ENCODE results near the gene SUSD2.

DNA sequence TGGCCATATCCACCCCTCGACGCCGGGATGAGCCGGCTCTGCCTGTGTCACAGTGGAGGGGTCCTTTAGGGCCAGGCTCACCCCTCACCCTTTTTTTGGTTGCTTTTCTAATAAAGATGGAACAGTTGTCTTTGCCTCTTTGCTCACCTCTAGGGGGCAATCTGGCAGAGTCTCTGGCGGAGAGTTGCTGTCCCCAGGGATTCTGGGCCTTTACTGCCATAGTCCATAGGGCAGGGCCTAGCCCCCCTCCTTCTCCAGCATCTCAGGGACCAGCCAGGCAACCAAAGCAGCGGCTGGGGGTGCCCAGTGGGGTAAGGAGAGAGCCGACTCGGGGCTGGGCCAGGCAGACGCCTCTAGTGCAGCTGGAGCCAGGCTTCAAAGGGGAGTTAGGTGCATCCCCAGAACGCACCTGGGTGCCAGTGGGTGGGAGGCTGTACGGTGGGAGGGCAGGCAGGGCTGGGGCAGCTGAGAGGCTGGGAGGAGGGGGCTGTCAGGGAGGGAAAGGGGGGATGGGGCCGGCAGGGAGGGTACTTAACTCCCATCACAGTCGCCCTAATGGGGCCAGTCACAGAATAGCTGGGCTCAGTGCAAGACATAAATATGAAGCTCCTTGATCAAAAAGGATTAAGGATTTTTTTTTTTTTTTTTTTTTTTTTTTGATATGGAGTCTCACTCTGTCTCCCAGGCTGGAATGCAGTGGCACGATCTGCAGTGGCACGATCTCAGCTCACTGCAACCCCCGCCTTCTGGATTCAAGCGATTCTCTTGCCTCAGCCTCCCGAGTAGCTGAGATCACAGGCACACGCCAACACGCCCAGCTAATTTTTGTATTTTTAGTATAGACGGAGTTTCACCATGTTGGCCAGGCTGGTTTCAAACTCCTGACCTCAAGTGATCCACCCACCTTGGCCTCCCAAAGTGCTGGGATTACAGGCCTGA, 2.5 kb upstream of the SUSD2 start:
- TF ChIP-seq, protein P1, sequence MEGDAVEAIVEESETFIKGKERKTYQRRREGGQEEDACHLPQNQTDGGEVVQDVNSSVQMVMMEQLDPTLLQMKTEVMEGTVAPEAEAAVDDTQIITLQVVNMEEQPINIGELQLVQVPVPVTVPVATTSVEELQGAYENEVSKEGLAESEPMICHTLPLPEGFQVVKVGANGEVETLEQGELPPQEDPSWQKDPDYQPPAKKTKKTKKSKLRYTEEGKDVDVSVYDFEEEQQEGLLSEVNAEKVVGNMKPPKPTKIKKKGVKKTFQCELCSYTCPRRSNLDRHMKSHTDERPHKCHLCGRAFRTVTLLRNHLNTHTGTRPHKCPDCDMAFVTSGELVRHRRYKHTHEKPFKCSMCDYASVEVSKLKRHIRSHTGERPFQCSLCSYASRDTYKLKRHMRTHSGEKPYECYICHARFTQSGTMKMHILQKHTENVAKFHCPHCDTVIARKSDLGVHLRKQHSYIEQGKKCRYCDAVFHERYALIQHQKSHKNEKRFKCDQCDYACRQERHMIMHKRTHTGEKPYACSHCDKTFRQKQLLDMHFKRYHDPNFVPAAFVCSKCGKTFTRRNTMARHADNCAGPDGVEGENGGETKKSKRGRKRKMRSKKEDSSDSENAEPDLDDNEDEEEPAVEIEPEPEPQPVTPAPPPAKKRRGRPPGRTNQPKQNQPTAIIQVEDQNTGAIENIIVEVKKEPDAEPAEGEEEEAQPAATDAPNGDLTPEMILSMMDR (IDR thresholded peaks at IDR 0.05; ENCODE audit: low read length), result peak; percentile 61
- no peak for TF ChIP-seq EZH2 (IDR thresholded peaks at IDR 0.05; ENCODE audit: borderline replicate concordance, low read length)
